Measurements from ENCODE around the gene BCL2L12. TPM values are rescaled to one million over a fixed set of nuclear protein-coding genes. Genes with fewer than 3 reads are reported as not detected.

Gene BCL2L12
- total RNA-seq, 1 donor from 2014 or later, result 17.0 TPM

DNA sequence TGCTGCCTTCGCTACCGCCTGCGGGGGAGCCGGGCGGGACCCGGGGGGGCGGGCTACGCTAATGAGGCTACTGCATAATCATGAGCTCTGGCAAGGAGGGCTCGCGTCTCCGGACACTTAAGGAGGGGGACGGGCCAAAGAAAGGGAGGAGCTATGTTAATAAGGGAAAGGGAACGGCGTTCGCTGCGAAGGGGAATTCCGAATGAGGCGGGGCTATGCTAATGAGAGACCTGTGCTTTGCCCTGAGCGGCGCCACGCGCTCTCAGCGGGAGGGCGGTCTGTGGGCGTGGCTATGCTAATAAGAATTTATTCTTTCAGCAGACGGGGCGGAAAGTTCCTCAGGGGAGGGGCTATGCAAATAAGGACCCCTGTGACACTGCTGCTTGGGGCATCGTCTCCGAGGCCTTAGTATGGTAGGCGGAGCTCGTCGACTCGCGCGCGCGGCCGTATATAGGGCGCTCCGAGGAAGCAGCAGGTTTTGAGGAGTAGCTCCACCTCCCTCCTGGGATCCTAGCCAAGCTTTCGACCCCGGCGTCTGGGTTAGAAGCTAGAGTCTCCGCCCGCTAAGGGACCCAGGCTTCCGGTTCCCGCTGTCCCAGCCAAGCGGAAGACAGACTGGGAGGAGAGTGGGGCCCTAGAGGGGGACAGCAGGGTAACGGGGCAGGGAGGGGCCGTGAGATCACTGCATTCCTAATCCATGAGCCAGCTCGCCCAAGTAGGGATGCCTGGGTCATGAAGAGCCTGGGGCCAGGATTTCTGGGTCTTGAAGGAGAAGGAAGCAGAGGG is 25.4 kb upstream of the BCL2L12 start, which contains the start of gene RRAS:
Gene RRAS (minus strand): TSS at position 31 of the 786 bp plus-strand sequence. CDS start 45 bp downstream, outside the sequence.
- peak; percentile 79 to 86 for ATAC-seq

DNA sequence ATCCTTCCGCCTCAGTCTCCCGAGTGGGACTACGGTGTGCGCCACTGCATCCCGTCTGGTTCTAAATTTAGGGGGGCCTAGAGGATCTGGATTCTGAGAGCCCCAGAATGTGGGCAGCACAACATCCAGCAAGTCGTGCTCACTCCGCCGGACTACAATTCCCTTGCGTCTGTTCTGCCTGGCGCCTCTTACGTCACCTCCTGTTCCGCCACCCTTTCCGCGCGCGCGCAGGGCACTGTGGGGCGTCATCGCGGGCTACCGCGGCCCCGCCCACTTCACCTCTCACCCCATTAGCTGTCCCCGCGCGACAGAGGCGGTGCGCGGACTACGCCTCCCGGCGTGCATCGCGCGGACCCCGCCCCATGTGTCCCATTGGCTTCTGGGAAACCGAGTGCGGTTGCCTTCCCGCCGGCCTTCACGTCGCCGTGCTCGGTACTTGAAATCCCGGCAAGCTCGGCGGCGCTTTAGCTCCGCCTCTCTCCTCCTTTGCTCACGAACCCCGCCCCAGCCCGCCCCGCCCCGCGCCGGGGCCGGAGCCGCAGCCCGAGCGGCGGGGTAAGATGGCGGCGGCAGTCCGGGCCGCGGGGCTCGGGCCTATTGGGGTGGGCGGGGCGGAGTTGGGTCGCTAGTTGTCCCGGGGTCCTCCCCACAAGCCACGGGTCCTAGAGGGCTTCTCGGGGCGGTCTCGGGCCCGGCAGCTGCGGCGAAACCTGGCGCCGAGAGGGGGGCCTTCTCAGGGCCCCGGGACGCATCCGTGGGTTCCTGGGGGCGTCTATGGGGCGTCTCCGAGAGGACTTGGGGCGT is 23.8 kb upstream of the BCL2L12 start, which contains the start of gene SCAF1:
Gene SCAF1 (plus strand): TSS at position 522 of the 804 bp plus-strand sequence. CDS start 2,818 bp downstream, outside the sequence.
- H3K27ac ChIP-seq, result peak within 1 kb of the TSS; percentile 99
- H3K27me3 ChIP-seq (ENCODE audit: low read depth), result no peaks in the 10 kb centered on the region
- peaks cover 46% of the 10 kb centered on the region for H3K4me1 ChIP-seq
- peak within 1 kb of the TSS; percentile 94 for H3K4me3 ChIP-seq
- DNase-seq, result peak; percentile 100
- ATAC-seq, result peak; percentile 84 to 92
- H3K9me3 ChIP-seq, result no peaks in the 10 kb centered on the region
- TF ChIP-seq, protein P1, sequence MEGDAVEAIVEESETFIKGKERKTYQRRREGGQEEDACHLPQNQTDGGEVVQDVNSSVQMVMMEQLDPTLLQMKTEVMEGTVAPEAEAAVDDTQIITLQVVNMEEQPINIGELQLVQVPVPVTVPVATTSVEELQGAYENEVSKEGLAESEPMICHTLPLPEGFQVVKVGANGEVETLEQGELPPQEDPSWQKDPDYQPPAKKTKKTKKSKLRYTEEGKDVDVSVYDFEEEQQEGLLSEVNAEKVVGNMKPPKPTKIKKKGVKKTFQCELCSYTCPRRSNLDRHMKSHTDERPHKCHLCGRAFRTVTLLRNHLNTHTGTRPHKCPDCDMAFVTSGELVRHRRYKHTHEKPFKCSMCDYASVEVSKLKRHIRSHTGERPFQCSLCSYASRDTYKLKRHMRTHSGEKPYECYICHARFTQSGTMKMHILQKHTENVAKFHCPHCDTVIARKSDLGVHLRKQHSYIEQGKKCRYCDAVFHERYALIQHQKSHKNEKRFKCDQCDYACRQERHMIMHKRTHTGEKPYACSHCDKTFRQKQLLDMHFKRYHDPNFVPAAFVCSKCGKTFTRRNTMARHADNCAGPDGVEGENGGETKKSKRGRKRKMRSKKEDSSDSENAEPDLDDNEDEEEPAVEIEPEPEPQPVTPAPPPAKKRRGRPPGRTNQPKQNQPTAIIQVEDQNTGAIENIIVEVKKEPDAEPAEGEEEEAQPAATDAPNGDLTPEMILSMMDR (IDR thresholded peaks at IDR 0.05), result no peak
- peaks cover 19% of the 10 kb centered on the region for H3K36me3 ChIP-seq
- intact Hi-C loops (cut with DNase I), result no loop called here

More for the DNA sequence above, 25.4 kb upstream of the BCL2L12 start, which contains the start of gene RRAS:
- DNase-seq, result peak; percentile 100
- no peaks in the 10 kb centered on the region for H3K27me3 ChIP-seq (ENCODE audit: low read depth)
- peak within 1 kb of the TSS; percentile 94 for H3K4me3 ChIP-seq
- intact Hi-C loops (cut with DNase I), result no loop called here
- peak within 1 kb of the TSS; percentile 99 for H3K27ac ChIP-seq
- H3K36me3 ChIP-seq, result peaks cover 17% of the 10 kb centered on the region
- H3K4me1 ChIP-seq, result peaks cover 62% of the 10 kb centered on the region
- TF ChIP-seq, protein P1 (IDR thresholded peaks at IDR 0.05), result no peak
- H3K9me3 ChIP-seq, result no peaks in the 10 kb centered on the region

DNA sequence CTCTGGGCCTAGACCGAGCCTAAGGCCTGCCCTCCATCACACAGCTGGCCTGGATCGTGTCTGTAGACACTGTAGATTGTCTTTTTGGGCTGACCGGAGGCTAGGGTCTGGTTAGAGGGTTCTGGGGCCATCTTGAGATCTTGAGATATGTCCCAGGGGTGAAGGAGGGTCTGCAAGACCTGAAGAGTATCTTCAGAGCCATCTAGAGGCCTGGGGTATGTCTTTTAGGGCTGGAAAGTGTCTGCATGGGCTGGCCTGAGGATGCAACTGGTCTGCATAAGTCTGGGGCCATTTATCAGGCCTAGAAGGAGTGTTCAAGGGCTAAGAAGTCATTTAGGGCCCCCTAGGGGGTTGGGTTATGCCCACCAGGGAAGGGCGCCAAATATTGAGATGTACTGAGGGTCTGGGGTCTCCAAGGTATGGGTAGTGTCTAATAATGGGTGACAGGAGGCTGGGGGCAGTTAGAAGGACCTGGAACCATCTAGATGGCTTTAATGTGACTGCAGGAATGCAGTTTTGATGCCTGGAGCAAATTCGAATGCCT is 23.2 kb upstream of the BCL2L12 start:
- Histone ChIP-seq H3K27ac (peak overlapping the region; percentile 99), H3K4me1 (peaks cover 44% of the 10 kb centered on the region), H3K36me3 (peaks cover 26% of the 10 kb centered on the region), H3K9me3 (no peaks in the 10 kb centered on the region), H3K27me3 (ENCODE audit: low read depth) (no peaks in the 10 kb centered on the region), H3K4me3 (peak overlapping the region; percentile 94)
- ATAC-seq (no peak), DNase-seq (no peak)
- TF ChIP-seq, protein P1 (IDR thresholded peaks at IDR 0.05), result no peak
- intact Hi-C loops (cut with DNase I), result no loop called here

DNA sequence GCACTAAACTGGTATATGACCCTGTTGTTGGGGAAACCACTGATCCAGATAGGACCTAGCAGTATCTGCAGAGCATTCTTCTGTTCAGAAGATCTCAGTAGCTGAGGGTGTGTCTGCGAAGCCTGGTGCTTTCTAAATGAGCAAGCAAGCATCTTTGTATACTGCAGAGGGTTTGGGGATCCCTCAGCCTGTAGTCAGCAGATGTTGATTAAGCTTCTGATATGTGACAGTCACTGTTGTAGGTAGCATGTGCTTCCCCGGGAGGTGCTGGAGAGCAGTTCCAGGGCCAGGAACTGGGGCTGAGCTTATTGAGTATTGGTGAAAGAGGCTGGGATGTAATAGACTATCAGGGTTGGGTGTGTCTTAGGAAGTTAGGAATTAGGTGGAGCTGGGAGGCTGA is 22.3 kb upstream of the BCL2L12 start:
- ATAC-seq (no peak), DNase-seq (no peak)
- Histone ChIP-seq H3K27ac (no peak overlapping the region), H3K4me3 (no peak overlapping the region), H3K27me3 (ENCODE audit: low read depth) (no peaks in the 10 kb centered on the region), H3K4me1 (peaks cover 40% of the 10 kb centered on the region), H3K36me3 (peaks cover 35% of the 10 kb centered on the region), H3K9me3 (no peaks in the 10 kb centered on the region)
- TF ChIP-seq, protein P1 (IDR thresholded peaks at IDR 0.05), result no peak
- intact Hi-C loops (cut with DNase I), result no loop called here

DNA sequence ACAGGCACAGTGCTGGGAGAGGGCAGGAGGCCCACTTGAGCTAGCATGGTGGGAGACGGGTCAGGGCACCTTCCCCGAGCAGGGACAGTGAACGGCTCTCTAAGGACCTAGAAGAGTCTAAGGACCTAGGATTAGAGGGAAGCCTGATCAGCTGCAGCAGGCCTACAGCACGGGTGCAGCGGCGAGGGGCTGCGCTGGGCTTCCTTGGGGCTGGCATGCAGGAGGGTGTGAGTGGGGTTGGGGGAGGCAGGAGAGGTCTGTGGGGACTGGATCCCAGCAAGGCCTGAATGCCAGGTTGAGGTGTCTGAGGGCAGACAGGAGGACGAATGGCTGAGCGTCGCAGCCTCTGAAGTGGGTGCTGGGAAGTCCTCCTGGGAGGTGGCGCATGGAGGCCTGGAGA is 20.1 kb upstream of the BCL2L12 start:
- no peak for DNase-seq

More for the DNA sequence above, 20.1 kb upstream of the BCL2L12 start:
- no peak for ATAC-seq
- no peak overlapping the region for H3K4me3 ChIP-seq
- peaks cover 32% of the 10 kb centered on the region for H3K4me1 ChIP-seq
- no peaks in the 10 kb centered on the region for H3K27me3 ChIP-seq (ENCODE audit: low read depth)
- no peak overlapping the region for H3K27ac ChIP-seq
- TF ChIP-seq, protein P1 (IDR thresholded peaks at IDR 0.05), result no peak
- no peaks in the 10 kb centered on the region for H3K9me3 ChIP-seq
- peaks cover 56% of the 10 kb centered on the region for H3K36me3 ChIP-seq
- intact Hi-C loops (cut with DNase I), result no loop called here

Measured in lower lobe of right lung (tissue), 2 donors.